IMR-90 (cell line): Measurements from ENCODE around the gene DEDD2. TPM values are rescaled to one million over a fixed set of nuclear protein-coding genes. Genes with fewer than 3 reads are reported as not detected.
A peak's percentile ranks its signal among the peaks of the same experiment; 100 is the strongest.

Source experiments
- ATAC-seq: fragments of 200-7000 bp; cut with Tn5 transposase; 2 replicates; pipeline ENCODE4 v1.9.1; 2020; ENCODE audit warnings: low read depth, mild to moderate bottlenecking, moderate library complexity
- BruUV-seq: library from RNA; stranded (reverse); fragments of 400-500 nt; replicated peaks from 2 replicates; lab custom pipeline; 2021; lab: Mats Ljungman, UMichigan
- CTCF ChIA-PET: fragments of 300-600 bp; formaldehyde crosslinking; extraction: SDS; loops from one replicate; lab custom pipeline; 2021; ENCODE audit warnings: antibody characterized with exemption; lab: Yijun Ruan, JAX
- POLR2A ChIA-PET: fragments of 300-600 bp; sonication (Branson Sonifier 250); formaldehyde crosslinking; loops from one replicate; lab custom pipeline; 2022; ENCODE audit warnings: antibody characterized with exemption; ENCODE audit not compliant: unreplicated experiment; lab: Charles Lee
- DNase-seq: peaks from one replicate; pipeline ENCODE4 v3.0.0; 2013
- H2AFZ ChIP-seq: replicated peaks from 2 replicates; pipeline ENCODE3; 2013; ENCODE audit warnings: low read length, mild to moderate bottlenecking; ENCODE audit not compliant: poor library complexity
- H2AK5ac ChIP-seq: 2 replicates; pipeline ENCODE4 v1.6.1; 2013; ENCODE audit warnings: low read depth, low read length, inconsistent platforms
- H2AK9ac ChIP-seq: replicated peaks from 2 replicates; pipeline ENCODE3; 2013; ENCODE audit warnings: mild to moderate bottlenecking, low read depth, low read length, moderate library complexity; ENCODE audit not compliant: poor library complexity
- H2BK120ac ChIP-seq: 2 replicates; pipeline ENCODE4 v1.6.1; 2013; ENCODE audit warnings: low read depth, low read length, inconsistent platforms
- H2BK15ac ChIP-seq: 3 replicates; pipeline ENCODE4 v1.6.1; 2013; ENCODE audit warnings: low read depth, low read length, inconsistent platforms
- H2BK20ac ChIP-seq: 2 replicates; pipeline ENCODE4 v1.6.1; 2013; ENCODE audit warnings: low read depth, mild to moderate bottlenecking, inconsistent platforms, low read length, moderate library complexity
- H2BK5ac ChIP-seq: 2 replicates; pipeline ENCODE4 v1.6.1; 2013; ENCODE audit warnings: mild to moderate bottlenecking, low read depth, low read length, inconsistent platforms; ENCODE audit not compliant: poor library complexity, severe bottlenecking
- H3K14ac ChIP-seq: replicated peaks from 2 replicates; pipeline ENCODE4 v1.6.1; 2013; ENCODE audit warnings: low read depth, low read length, inconsistent platforms
- H3K18ac ChIP-seq: 2 replicates; pipeline ENCODE4 v1.6.1; 2013; ENCODE audit warnings: low read depth, low read length, control low read depth
- H3K23ac ChIP-seq: 2 replicates; pipeline ENCODE4 v1.6.1; 2013; ENCODE audit warnings: low read depth, low read length, inconsistent platforms
- H3K27ac ChIP-seq: 2 replicates; pipeline ENCODE4 v1.5.1; 2013; ENCODE audit warnings: mild to moderate bottlenecking, control low read depth, low read length; ENCODE audit not compliant: insufficient read depth
- H3K27me3 ChIP-seq: 2 replicates; pipeline ENCODE4 v1.6.1; 2013; ENCODE audit warnings: low read length; ENCODE audit not compliant: control insufficient read depth, insufficient read depth
- H3K36me3 ChIP-seq: 2 replicates; pipeline ENCODE4 v1.6.1; 2013; ENCODE audit warnings: low read length, mixed read lengths; ENCODE audit not compliant: control insufficient read depth, insufficient read depth
- H3K4ac ChIP-seq: 2 replicates; pipeline ENCODE4 v1.6.1; 2013; ENCODE audit warnings: low read depth, low read length, inconsistent platforms
- H3K4me1 ChIP-seq: 2 replicates; pipeline ENCODE4 v1.6.1; 2013; ENCODE audit warnings: low read length, mixed read lengths; ENCODE audit not compliant: control insufficient read depth, insufficient read depth
- H3K4me2 ChIP-seq: 2 replicates; pipeline ENCODE4 v1.6.1; 2013; ENCODE audit warnings: low read depth, mild to moderate bottlenecking, control low read depth, low read length, moderate library complexity
- H3K4me3 ChIP-seq: 2 replicates; pipeline ENCODE4 v1.5.1; 2013; ENCODE audit warnings: low read depth, mild to moderate bottlenecking, control low read depth, low read length, moderate library complexity; ENCODE audit not compliant: insufficient read depth
- H3K56ac ChIP-seq: 2 replicates; pipeline ENCODE4 v1.6.1; 2013; ENCODE audit warnings: low read length, inconsistent platforms; ENCODE audit not compliant: insufficient read depth; ENCODE audit errors: extremely low read depth
- H3K79me1 ChIP-seq, 2 experiments: 2 replicates each; pipeline ENCODE4 v1.6.1; 2013; ENCODE audit warnings: low read length in 2 of 2, inconsistent platforms in 1 of 2, low read depth in 1 of 2
- H3K9ac ChIP-seq: 2 replicates; pipeline ENCODE4 v1.6.1; 2013; ENCODE audit warnings: low read depth, low read length, control low read depth
- H3K9me1 ChIP-seq: 2 replicates; pipeline ENCODE4 v1.6.1; 2013; ENCODE audit warnings: low read length, inconsistent platforms; ENCODE audit not compliant: insufficient read depth
- H3K9me3 ChIP-seq: 2 replicates; pipeline ENCODE4 v1.6.1; 2013; ENCODE audit warnings: low read length; ENCODE audit not compliant: control insufficient read depth, insufficient read depth
- H4K20me1 ChIP-seq: 2 replicates; pipeline ENCODE4 v1.6.1; 2013; ENCODE audit warnings: low read length, inconsistent platforms; ENCODE audit not compliant: insufficient read depth
- H4K5ac ChIP-seq: 2 replicates; pipeline ENCODE4 v1.6.1; 2013; ENCODE audit warnings: mild to moderate bottlenecking, low read depth, low read length, control low read depth
- H4K8ac ChIP-seq, 2 experiments: 2 replicates each; pipeline ENCODE4 v1.6.1; 2013; ENCODE audit warnings: low read depth in 2 of 2, low read length in 2 of 2, control low read depth in 1 of 2, inconsistent platforms in 1 of 2
- H4K91ac ChIP-seq: 2 replicates; pipeline ENCODE4 v1.6.1; 2013; ENCODE audit warnings: low read depth, low read length, inconsistent platforms; ENCODE audit not compliant: insufficient read depth
- USF2 ChIP-seq: fragments of 150-350 bp; IDR thresholded peaks from 2 replicates; pipeline ENCODE4 v1.6.1; 2017; ENCODE audit warnings: mild to moderate bottlenecking, antibody characterized with exemption, low read length, low read depth
- WGBS, 2 experiments: methylation state at CpG; one replicate each; pipeline versions ENCODE4 v1.1.5 to v1.1.7; 2013; ENCODE audit warnings: missing lambda C conversion rate in 2 of 2; ENCODE audit not compliant: insufficient read length in 1 of 2; ENCODE audit errors: extremely low coverage in 2 of 2; 5-methylcytosine and 5-hydroxymethylcytosine counted together
- dilution Hi-C: fragments of 300-500 bp; cut with HindIII; formaldehyde crosslinking; loops from one replicate; pipeline ENCODE4 v1.14.3; 2018; ENCODE audit warnings: low sequenced_read_pairs; ENCODE audit not compliant: unreplicated experiment
- in situ Hi-C: fragments of 300-500 bp; cut with MboI; formaldehyde crosslinking; loops from 3 replicates; pipeline ENCODE4 v1.14.3; 2019; ENCODE audit warnings: low sequenced_read_pairs, inconsistent platforms, mixed read lengths
- intact Hi-C: fragments of 100-400 bp; cut with micrococcal nuclease; formaldehyde crosslinking; loops from 2 replicates; pipeline ENCODE4 v1.10.0; 2022
- polyA plus RNA-seq, 3 experiments: library from polyadenylated mRNA; depleted of rRNA; stranded (reverse); fragments of >200 nt; gene quantifications; 2 replicates each; pipeline ENCODE4 v1.2.3, GENCODE V29; 2012; ENCODE audit warnings: low replicate concordance in 1 of 3
- total RNA-seq: library from RNA; depleted of rRNA; stranded (reverse); fragments of >200 nt; gene quantifications from 2 replicates; pipeline ENCODE4 v1.2.3, GENCODE V29; 2012

DEDD2 gene
- total and polyA plus RNA-seq, 2 of the 4 experiments (the other 2 are of a cell fraction): 8.2 to 21.0 TPM

GRCh38 chr19:42154471-42155323, 62.8 kb downstream of the DEDD2 start:
- POLR2A ChIA-PET: no interaction called here
- Histone ChIP-seq H2BK5ac (no peak overlapping the region), H3K36me3 (no peaks in the 10 kb centered on the region), H3K14ac (no peak overlapping the region), H4K8ac (no peak overlapping the region), H3K27ac (no peak overlapping the region), H3K4ac (no peak overlapping the region), H3K9me1 (no peaks in the 10 kb centered on the region), H4K20me1 (0 out of 2 replicates have a peak, but pooled peaks cover 6% of the 10 kb centered on the region), H4K91ac (no peak overlapping the region), H3K56ac (no peak overlapping the region), H3K27me3 (peaks cover 93% of the 10 kb centered on the region), H3K23ac (no peak overlapping the region; the same call in 1 of the 2 replicates), H3K9ac (no peak overlapping the region), H3K9me3 (no peaks in the 10 kb centered on the region), H2BK15ac (no peak overlapping the region), H2AFZ (peak overlapping the region; percentile 18), H3K4me1 (no peaks in the 10 kb centered on the region), H2AK5ac (no peak overlapping the region), H3K4me3 (no peak overlapping the region), H2BK20ac (no peak overlapping the region), H2BK120ac (no peak overlapping the region), H3K4me2 (no peak overlapping the region), H4K5ac (no peak overlapping the region), H3K18ac (no peak overlapping the region), H3K79me1 (no peaks in the 10 kb centered on the region), H2AK9ac (no peak overlapping the region)
- DNase-seq (no peak), ATAC-seq (no peak)
- in situ Hi-C loops (no loop called here), intact Hi-C loops (no loop called here), dilution Hi-C loops (no loop called here)
- no peak for TF ChIP-seq USF2
- CTCF ChIA-PET: no interaction called here
- WGBS, 2 experiments: 78% methylated on average over 5 of the region's 15 CpGs; no CpG with 5 or more reads in 1 of the 2 experiments
- no TSS peak for BruUV-seq
